Measurements from ENCODE around the gene NKX6-2.

Gene NKX6-2

GRCh38 chr10:132813001-132813401, 27.1 kb upstream of the NKX6-2 start:
- DNase-seq (ENCODE audit: low read depth in 4 of 4, low spot score in 1 of 4): no peak

GRCh38 chr10:132812520-132812919, 26.6 kb upstream of the NKX6-2 start:
- DNase-seq (ENCODE audit: low read depth in 4 of 4, low spot score in 1 of 4): no peak

DNA sequence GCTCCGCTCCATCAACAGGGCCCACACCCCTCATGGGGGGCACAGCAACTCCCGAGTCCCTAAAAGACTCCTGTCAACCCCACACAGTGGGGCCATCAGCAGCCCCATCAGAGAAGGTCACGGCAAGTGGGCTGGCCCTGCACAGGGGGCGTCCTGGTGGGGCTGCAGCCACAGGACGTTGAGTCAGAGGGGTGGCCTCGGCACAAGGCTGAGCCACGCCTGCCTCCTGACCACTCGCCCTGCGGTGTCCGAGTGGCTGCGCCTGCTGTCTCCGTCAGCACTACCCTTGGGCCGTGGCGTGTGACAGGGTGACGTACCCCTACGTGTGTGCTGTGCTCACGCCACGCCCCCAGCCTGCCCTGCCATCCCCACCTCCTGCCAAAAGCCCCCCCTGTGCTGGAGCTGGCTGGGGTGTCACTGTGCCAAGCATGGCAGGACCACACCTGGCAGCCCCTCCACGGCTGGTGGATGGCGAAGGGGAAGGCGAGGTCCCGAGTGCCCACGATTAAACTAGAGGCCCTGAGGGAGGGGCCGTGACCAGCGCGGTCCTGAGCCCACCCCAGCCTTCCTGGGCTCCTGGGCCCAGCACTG, 26.0 kb upstream of the NKX6-2 start:
- no peak for DNase-seq (ENCODE audit: low read depth in 4 of 4, low spot score in 1 of 4)

DNA sequence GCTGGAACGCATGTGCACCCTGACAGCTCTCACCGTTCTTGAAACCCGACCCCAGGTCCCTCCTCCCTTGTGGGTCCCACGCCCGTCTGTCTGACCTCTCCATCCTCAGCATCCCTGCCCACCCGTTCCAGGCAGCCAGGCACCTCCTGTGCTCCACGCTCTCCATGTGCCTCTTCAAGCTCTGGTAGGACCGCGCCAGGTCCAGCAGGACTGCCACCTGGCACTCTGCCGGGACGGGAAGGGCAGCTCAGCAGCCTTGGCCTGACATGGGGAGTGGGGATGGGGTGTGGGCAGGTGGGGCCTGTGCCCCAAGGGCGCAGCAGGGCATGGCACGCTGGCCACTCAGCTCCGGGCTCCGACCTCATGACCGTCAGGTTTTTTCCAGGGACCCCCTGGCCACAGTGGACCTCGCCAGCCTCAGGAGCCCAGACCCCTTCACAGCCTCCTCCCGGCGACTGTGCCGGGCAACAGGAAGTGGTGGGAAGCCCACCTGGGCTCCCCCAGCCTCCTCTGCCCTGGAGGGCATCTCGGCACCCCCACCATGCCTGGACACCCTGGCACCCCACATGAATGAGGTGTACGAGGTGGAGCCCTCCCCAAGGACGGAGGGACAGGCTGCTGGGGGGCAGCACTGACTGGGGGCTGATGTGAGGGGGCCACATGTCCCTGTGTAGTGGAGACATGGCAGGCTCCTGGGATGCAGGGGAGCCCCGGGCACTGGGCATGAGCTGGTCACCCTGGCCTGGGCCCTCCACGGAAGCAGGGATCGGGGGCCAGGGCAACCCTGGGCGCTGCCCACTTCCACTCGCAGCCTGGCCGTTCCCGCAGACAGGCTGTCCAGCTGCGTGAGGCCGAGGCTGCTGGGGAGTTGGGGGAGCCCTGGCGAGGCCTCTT, 25.1 kb upstream of the NKX6-2 start:
- DNase-seq (ENCODE audit: low read depth in 4 of 4, low spot score in 1 of 4): no peak

DNA sequence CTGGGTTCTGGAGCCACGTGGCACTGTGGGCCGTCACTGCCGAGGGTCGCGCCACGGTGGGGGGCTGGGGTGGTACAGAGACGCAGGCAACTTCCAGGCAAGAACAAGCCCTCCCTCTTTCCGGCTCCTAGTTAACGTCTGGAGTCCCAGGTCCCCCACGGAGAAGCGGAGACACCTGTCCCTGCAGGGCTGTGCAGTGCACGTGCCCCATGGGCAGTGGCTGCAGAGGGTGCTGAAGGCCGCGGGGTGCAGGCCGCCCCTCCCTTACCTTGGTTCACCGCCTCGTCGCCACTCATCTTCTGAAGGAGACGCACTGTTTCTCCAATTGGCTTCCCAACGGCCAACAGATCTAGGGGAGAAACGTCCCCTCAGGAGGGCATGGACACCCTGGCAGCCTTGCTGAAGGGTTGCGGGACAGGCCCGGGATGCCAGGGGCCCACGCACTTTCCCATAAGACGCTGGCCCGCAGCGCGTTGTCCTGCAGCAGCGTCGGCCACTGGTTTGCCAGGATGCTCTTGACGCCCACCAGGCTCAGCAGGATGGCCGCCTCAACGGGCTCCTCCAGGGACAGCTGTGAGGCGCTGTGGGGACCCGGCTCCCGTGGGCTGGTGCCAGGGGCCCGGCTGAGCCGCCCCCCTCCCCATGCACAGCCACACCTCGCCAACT, 24.3 kb upstream of the NKX6-2 start:
- DNase-seq (ENCODE audit: low read depth in 4 of 4, low spot score in 1 of 4): no peak

- DNase-seq (ENCODE audit: low read depth in 4 of 4, low spot score in 1 of 4): no peak
Measured at GRCh38 chr10:132809232-132810140, 23.5 kb upstream of the NKX6-2 start.

DNA sequence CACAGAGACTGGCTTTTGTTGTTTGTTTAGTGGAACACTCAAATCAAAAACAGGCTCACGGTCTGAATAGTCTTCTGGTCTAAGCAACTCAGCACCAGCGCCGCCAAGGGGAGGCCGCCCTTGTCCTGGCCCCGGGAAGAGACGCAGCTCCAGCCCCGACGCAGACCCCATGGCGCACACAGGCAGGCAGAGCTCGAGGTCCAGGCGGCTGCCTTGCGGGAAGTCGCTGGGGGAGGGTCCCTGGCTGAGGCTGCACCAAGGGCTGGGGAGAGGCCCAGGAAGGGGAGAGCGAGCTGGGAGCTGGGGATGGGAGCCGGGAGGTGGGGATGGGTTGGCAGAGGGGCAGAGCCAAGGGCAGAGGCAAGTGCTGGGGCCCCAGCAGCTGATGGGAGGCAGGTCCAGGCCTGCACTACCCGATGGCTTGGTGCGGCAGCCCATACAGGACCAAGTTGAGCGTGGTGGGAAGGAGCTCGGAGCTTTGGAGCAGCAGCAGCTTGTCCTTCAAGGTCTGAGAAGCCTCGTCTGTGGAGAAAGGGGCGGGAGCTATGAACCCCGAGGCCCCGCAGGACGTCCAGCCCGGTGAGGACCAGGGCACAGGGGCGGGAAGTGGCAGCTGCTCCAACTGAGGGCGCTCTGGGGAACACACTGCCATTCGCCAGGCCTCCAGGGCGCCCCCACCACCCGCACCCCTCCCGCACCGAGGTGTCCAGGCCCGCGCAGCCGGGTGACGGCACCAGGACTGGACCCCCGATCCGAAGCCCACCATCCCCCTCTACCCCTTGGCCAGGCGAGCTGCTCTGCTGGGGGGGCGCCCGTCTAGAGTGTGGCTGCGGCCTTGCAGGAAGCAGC, 22.7 kb upstream of the NKX6-2 start:
- no peak for DNase-seq (ENCODE audit: low read depth in 4 of 4, low spot score in 1 of 4)

- DNase-seq (ENCODE audit: low read depth in 4 of 4, low spot score in 1 of 4): no peak
Measured at GRCh38 chr10:132807621-132808049, 21.7 kb upstream of the NKX6-2 start.

GRCh38 chr10:132806561-132807003, 20.6 kb upstream of the NKX6-2 start:
- no peak for DNase-seq (ENCODE audit: low read depth in 4 of 4, low spot score in 1 of 4)

DNA sequence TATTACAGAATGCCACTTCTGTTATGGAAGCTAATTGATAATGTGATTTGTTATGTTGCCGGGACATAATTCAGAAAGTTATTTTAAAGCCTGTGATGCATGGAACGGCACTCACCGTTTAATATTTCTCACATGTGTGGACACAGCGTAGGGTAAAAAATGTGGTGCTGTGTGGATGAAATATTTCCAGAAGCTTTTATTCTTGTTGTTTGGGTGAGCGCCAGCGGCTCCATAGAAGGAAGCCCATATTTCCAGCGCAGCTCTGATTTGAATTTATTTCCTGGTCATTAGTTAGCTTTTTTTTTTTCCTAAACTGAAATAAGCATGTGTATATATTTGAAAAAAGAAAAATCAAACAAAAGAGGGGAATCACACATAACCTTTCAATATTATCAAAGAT, 20.2 kb upstream of the NKX6-2 start:
- DNase-seq (ENCODE audit: low read depth in 4 of 4, low spot score in 1 of 4): no peak

GRCh38 chr10:132805599-132805998, 19.7 kb upstream of the NKX6-2 start:
- no peak for DNase-seq (ENCODE audit: low read depth in 4 of 4, low spot score in 1 of 4)

DNA sequence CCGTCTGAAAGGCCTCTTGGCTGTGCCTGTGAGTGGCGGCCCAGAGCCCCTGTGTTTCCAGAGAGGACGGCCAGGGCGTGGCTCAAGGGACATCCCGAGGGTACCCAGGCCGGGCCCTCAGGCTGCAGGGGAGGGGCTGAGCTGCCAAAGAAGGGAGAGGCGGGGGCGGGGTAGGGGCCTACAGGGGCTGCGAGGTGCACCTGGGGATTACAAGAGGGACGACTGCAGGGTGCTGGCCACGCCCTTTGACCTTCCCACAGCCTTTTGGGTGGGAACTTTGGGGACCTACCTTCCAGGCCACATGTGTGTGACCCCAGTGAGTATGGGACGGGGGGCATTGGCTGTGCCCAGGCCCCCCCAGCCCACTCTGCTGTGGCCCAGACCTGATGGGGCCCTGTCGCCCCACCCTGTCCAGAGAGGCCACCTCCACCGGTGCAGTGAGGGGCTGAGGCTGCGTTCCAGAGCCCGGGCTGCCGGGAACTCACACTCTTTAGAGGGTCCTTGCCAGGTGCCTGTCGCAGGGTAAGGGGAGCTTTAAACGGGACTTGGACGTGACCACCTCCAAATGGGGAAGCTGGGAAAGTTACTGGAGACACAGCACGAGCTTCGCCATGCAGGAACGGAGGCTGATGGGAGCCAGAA, 19.0 kb upstream of the NKX6-2 start:
- DNase-seq (ENCODE audit: low read depth in 4 of 4, low spot score in 1 of 4): no peak

DNA sequence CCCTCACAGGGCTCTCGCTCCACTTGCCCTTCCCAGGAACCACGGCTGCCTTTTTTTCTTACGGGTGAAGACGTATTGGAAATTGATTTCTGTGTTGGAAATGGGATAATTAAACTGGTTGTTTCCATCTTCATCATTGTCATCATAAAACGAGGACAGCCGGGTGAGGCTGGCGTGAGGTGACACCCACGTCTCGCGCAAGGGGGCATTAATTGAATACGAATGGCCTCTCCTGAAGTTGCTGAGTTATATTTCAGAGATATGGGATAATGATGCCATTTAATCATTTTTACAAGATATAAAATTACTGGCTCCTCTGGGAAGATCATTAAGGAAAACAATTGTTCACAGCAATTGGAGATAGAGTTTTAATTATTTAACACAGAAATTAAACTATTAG, 18.3 kb upstream of the NKX6-2 start:
- no peak for DNase-seq (ENCODE audit: low read depth in 4 of 4, low spot score in 1 of 4)

DNA sequence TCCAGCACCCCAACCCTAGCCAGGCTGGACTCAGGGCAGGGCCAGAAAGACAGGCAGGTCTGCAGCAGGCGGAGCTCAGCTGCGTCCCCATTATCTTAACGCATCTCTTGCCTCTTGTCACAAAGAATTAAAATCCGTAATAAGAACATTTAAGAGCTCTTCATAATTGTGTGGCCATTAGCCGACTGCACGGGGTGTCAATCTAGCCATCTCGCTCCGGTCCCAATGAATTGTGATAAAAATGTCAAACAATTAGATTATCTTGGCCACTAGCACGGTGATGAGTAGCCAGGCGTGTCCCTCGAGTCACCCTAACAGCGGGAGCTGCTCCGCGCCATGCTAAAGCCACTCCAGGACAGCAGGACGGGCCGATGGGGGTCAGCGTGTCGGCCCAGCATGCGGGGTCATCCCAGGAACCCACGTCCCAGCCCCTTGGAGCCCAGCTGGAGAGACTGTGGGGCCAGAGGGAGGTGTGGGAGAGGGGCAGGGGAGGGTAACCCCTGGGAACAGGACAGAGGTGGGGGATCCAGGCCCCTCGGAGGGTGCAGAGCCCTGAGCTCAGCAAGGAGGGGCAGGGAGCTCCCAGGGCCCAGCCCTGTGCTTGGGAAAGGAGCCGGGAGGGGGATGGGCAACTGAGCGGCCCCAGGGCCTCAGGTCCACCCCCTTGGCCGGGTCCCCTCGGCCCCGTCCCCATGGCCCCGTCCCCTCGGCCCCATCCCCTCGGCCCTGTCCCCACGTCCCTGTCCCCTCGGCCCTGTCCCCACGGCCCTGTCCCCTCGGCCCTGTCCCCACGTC, 17.7 kb upstream of the NKX6-2 start:
- DNase-seq (ENCODE audit: low read depth in 4 of 4, low spot score in 1 of 4): no peak

- DNase-seq (ENCODE audit: low read depth in 4 of 4, low spot score in 1 of 4): no peak
Measured at GRCh38 chr10:132802694-132803320, 16.9 kb upstream of the NKX6-2 start.

DNA sequence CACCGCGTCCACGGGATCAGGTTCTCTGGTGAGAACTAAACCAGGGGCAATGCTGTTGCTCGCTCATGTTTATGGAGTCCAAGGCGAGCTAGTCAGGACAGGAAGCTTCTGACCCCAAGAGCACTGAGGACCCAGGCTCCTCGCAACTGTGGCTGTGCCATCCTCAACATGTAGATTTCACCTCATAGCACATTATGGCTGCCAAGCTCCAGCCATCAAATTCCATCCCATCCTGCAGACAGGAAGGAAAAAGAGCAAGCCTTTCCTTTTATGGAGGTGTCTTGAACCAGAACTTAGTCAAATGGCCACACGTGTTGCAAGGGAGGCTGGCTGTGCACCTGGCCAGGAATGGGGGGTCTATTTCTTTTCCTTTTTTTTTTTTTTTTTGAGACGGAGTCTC, 16.1 kb upstream of the NKX6-2 start:
- no peak for DNase-seq (ENCODE audit: low read depth in 4 of 4, low spot score in 1 of 4)

GRCh38 chr10:132799865-132800264, 13.9 kb upstream of the NKX6-2 start:
- no peak for DNase-seq (ENCODE audit: low read depth in 4 of 4, low spot score in 1 of 4)

DNA sequence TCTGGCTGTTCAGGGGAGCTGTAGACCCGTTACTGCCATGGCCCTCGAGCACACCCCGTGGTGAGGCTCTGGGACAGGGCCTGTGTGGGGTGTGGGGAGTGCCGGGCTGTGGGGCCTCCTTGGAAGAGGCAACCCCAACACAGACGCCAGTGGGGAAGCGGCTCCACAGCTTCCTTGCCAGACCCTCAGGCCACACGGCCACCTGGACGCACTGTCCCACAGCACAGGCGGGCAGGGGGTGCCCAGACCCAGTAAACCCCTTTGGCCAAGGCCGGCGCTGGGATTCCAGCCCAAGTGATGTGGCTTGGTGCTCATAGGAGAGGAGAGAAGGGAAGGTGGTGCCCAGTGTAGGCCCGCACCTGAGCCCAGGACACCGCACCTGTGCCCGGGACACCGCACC, 12.9 kb upstream of the NKX6-2 start:
- no peak for DNase-seq (ENCODE audit: low read depth in 4 of 4, low spot score in 1 of 4)
